Keratinocyte (primary cell): ENCODE results near the gene DCUN1D4.

Experiments
- EZH2 ChIP-seq: IDR thresholded peaks from one replicate; pipeline ENCODE4 v1.6.1; 2012; ENCODE audit warnings: inconsistent platforms, mild to moderate bottlenecking, low read length, moderate library complexity
- TF ChIP-seq, protein P1 (sequence below), 3 experiments: IDR thresholded peaks in 1 of 3; conservative IDR thresholded peaks in 1 of 3; optimal IDR thresholded peaks in 1 of 3; 2 replicates in 2 of 3; 3 replicates in 1 of 3; pipeline versions ENCODE3 to v1.5.1; 2011; ENCODE audit warnings: low read length in 3 of 3, mild to moderate bottlenecking in 3 of 3, moderate library complexity in 2 of 3, control low read depth in 1 of 3, inconsistent platforms in 1 of 3; ENCODE audit not compliant: insufficient read depth in 2 of 3; ENCODE audit errors: extremely low read depth in 1 of 3

DNA sequence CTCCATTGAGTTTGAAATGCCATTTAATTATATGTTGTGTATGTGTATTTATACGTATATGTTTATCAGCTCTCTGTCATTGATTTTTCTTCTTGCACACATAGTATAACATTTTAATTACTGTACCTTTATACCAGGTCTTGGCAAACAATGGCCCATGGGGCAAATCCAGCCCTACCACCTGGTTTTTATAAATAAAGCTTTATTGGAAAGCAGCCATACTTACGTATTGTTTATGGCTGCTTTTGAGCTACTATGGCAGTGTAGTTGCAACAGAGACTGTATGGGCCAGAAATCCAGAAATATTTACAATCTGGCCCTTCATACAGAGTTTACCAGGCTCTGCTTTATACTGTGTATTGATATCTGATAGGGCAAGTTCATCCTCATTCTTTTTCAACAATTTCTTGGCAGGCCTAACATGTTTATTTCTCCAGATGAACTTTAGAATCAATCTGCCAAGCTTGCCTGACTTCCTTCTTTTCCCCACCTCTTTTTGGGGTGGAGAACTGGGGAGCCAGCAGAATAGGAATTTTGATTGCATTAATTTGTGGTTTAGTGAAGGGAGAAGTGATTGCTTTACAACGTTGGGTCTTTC, 15.8 kb downstream of the DCUN1D4 start:
- TF ChIP-seq, protein P1, sequence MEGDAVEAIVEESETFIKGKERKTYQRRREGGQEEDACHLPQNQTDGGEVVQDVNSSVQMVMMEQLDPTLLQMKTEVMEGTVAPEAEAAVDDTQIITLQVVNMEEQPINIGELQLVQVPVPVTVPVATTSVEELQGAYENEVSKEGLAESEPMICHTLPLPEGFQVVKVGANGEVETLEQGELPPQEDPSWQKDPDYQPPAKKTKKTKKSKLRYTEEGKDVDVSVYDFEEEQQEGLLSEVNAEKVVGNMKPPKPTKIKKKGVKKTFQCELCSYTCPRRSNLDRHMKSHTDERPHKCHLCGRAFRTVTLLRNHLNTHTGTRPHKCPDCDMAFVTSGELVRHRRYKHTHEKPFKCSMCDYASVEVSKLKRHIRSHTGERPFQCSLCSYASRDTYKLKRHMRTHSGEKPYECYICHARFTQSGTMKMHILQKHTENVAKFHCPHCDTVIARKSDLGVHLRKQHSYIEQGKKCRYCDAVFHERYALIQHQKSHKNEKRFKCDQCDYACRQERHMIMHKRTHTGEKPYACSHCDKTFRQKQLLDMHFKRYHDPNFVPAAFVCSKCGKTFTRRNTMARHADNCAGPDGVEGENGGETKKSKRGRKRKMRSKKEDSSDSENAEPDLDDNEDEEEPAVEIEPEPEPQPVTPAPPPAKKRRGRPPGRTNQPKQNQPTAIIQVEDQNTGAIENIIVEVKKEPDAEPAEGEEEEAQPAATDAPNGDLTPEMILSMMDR (optimal IDR thresholded peaks at IDR 0.05 in 1 of 3, IDR thresholded peaks at IDR 0.05 in 1 of 3, conservative IDR thresholded peaks at IDR 0.05 in 1 of 3; ENCODE audit: extremely low read depth in 1 of 3, insufficient read depth in 2 of 3, low read length in 3 of 3), result no peak
- TF ChIP-seq EZH2, result no peak
